ENCODE measurements around the gene BCAS1. TPM values are rescaled to one million over a fixed set of nuclear protein-coding genes. Genes with fewer than 3 reads are reported as not detected.

BCAS1 gene
- total and polyA plus RNA-seq, 7 experiments from 2014 or later, result 0.05 to 0.16 (median 0.10) TPM; not detected in 4

- Mint-ChIP-seq H3K36me3 (peaks cover 0 to 5% (median 0%) of the 10 kb centered on the region in 5 donors), H3K9me3 (peaks cover 0 to 1% (median 0%) of the 10 kb centered on the region in 11 donors), H3K27me3 (peaks cover 0 to 19% (median 9%) of the 10 kb centered on the region in 5 donors), H3K4me1 (peaks cover 0 to 4% (median 0%) of the 10 kb centered on the region in 7 donors), H3K4me3 (no peak overlapping the region), H3K27ac (no peak overlapping the region)
- ChIA-PET POLR2A (no interaction called here), CTCF (interaction anchor here (0.5 to 1.0 kb wide), 5 partner anchors 11 to 925 kb away, joined by 3 to 5 read pairs (median 4); no protein-coding TSS in a partner anchor)
- no peaks in the 10 kb centered on the region for H3K36me3 ChIP-seq (ENCODE audit: control insufficient read depth in 2 of 3, insufficient read depth in 3 of 3, low read length in 3 of 3)
- ATAC-seq, result peak; percentile 85
- peak; percentile 28 to 79 (median 49) for DNase-seq
- no peaks in the 10 kb centered on the region for H3K9me3 ChIP-seq (ENCODE audit: control insufficient read depth in 2 of 3, low read length in 3 of 3)
- H3K4me3 ChIP-seq (ENCODE audit: low read length), result no peak overlapping the region
- H3K27me3 ChIP-seq (ENCODE audit: control insufficient read depth in 2 of 2, insufficient read depth in 2 of 2, low read length in 2 of 2), result no peaks in the 10 kb centered on the region
- no peak overlapping the region for H3K27ac ChIP-seq (ENCODE audit: low read depth, low read length)
- H3K4me1 ChIP-seq (ENCODE audit: control insufficient read depth in 2 of 2, insufficient read depth in 2 of 2, low read length in 2 of 2), result no peaks in the 10 kb centered on the region
- intact Hi-C loops (cut with micrococcal nuclease), result no loop called here
Observed at GRCh38 chr20:54103067-54103761, 32.8 kb upstream of the BCAS1 start.

- peaks cover 0 to 1% (median 0%) of the 10 kb centered on the region in 11 donors for H3K9me3 Mint-ChIP-seq
- H3K4me3 ChIP-seq (ENCODE audit: low read length), result no peak overlapping the region
- peaks cover 0 to 5% (median 0%) of the 10 kb centered on the region in 5 donors for H3K36me3 Mint-ChIP-seq
- H3K27me3 ChIP-seq (ENCODE audit: control insufficient read depth in 2 of 2, insufficient read depth in 2 of 2, low read length in 2 of 2), result no peaks in the 10 kb centered on the region
- no peak overlapping the region for H3K27ac ChIP-seq (ENCODE audit: low read depth, low read length)
- ATAC-seq (no peak), DNase-seq (no peak)
- H3K4me3 Mint-ChIP-seq, result no peak overlapping the region
- no peaks in the 10 kb centered on the region for H3K36me3 ChIP-seq (ENCODE audit: control insufficient read depth in 2 of 3, insufficient read depth in 3 of 3, low read length in 3 of 3)
- peaks cover 0 to 4% (median 0%) of the 10 kb centered on the region in 7 donors for H3K4me1 Mint-ChIP-seq
- no peaks in the 10 kb centered on the region for H3K4me1 ChIP-seq (ENCODE audit: control insufficient read depth in 2 of 2, insufficient read depth in 2 of 2, low read length in 2 of 2)
- peaks cover 0 to 15% (median 9%) of the 10 kb centered on the region in 5 donors for H3K27me3 Mint-ChIP-seq
- intact Hi-C loops (cut with micrococcal nuclease), result no loop called here
- CTCF ChIA-PET, result interaction anchor here (0.5 kb wide), 1 partner anchor 203 kb away, joined by 4 read pairs; no protein-coding TSS in a partner anchor
- POLR2A ChIA-PET, result no interaction called here
- no peak overlapping the region for H3K27ac Mint-ChIP-seq
- no peaks in the 10 kb centered on the region for H3K9me3 ChIP-seq (ENCODE audit: control insufficient read depth in 2 of 3, low read length in 3 of 3)
Observed at GRCh38 chr20:54102543-54102942, 32.1 kb upstream of the BCAS1 start.

- Histone ChIP-seq H3K9me3 (ENCODE audit: control insufficient read depth in 2 of 3, low read length in 3 of 3) (no peaks in the 10 kb centered on the region), H3K4me3 (ENCODE audit: low read length) (no peak overlapping the region), H3K4me1 (ENCODE audit: control insufficient read depth in 2 of 2, insufficient read depth in 2 of 2, low read length in 2 of 2) (no peaks in the 10 kb centered on the region), H3K36me3 (ENCODE audit: control insufficient read depth in 2 of 3, insufficient read depth in 3 of 3, low read length in 3 of 3) (no peaks in the 10 kb centered on the region), H3K27ac (ENCODE audit: low read depth, low read length) (no peak overlapping the region), H3K27me3 (ENCODE audit: control insufficient read depth in 2 of 2, insufficient read depth in 2 of 2, low read length in 2 of 2) (no peaks in the 10 kb centered on the region)
- peaks cover 0 to 5% (median 0%) of the 10 kb centered on the region in 5 donors for H3K36me3 Mint-ChIP-seq
- no peak overlapping the region for H3K27ac Mint-ChIP-seq
- POLR2A ChIA-PET, result no interaction called here
- peaks cover 0 to 1% (median 0%) of the 10 kb centered on the region in 11 donors for H3K9me3 Mint-ChIP-seq
- DNase-seq (no peak), ATAC-seq (no peak)
- peaks cover 0 to 10% (median 9%) of the 10 kb centered on the region in 5 donors for H3K27me3 Mint-ChIP-seq
- H3K4me3 Mint-ChIP-seq, result no peak overlapping the region
- peaks cover 0 to 9% (median 2%) of the 10 kb centered on the region in 7 donors for H3K4me1 Mint-ChIP-seq
- intact Hi-C loops (cut with micrococcal nuclease), result no loop called here
- CTCF ChIA-PET, result interaction anchor here (0.6 kb wide), 2 partner anchors 15 to 544 kb away, joined by 3 to 5 read pairs; no protein-coding TSS in a partner anchor
Observed at GRCh38 chr20:54100563-54100962, 30.2 kb upstream of the BCAS1 start.

GRCh38 chr20:54099894-54100293 lies 29.5 kb upstream of the BCAS1 start:
- no peaks in the 10 kb centered on the region for H3K36me3 ChIP-seq (ENCODE audit: control insufficient read depth in 2 of 3, insufficient read depth in 3 of 3, low read length in 3 of 3)
- Mint-ChIP-seq H3K27me3 (peaks cover 0 to 9% (median 5%) of the 10 kb centered on the region in 5 donors), H3K27ac (no peak overlapping the region), H3K9me3 (peaks cover 0 to 1% (median 0%) of the 10 kb centered on the region in 11 donors), H3K4me3 (no peak overlapping the region), H3K36me3 (peaks cover 0 to 5% (median 0%) of the 10 kb centered on the region in 5 donors), H3K4me1 (peaks cover 0 to 9% (median 2%) of the 10 kb centered on the region in 7 donors)
- no peaks in the 10 kb centered on the region for H3K4me1 ChIP-seq (ENCODE audit: control insufficient read depth in 2 of 2, insufficient read depth in 2 of 2, low read length in 2 of 2)
- no peak overlapping the region for H3K27ac ChIP-seq (ENCODE audit: low read depth, low read length)
- no peak for DNase-seq
- no peak for ATAC-seq
- CTCF ChIA-PET, result no interaction called here
- no peak overlapping the region for H3K4me3 ChIP-seq (ENCODE audit: low read length)
- POLR2A ChIA-PET, result no interaction called here
- no peaks in the 10 kb centered on the region for H3K9me3 ChIP-seq (ENCODE audit: control insufficient read depth in 2 of 3, low read length in 3 of 3)
- intact Hi-C loops (cut with micrococcal nuclease), result no loop called here
- no peaks in the 10 kb centered on the region for H3K27me3 ChIP-seq (ENCODE audit: control insufficient read depth in 2 of 2, insufficient read depth in 2 of 2, low read length in 2 of 2)

GRCh38 chr20:54098047-54098446 lies 27.7 kb upstream of the BCAS1 start:
- Histone ChIP-seq H3K4me1 (ENCODE audit: control insufficient read depth in 2 of 2, insufficient read depth in 2 of 2, low read length in 2 of 2) (no peaks in the 10 kb centered on the region), H3K9me3 (ENCODE audit: control insufficient read depth in 2 of 3, low read length in 3 of 3) (no peaks in the 10 kb centered on the region), H3K27me3 (ENCODE audit: control insufficient read depth in 2 of 2, insufficient read depth in 2 of 2, low read length in 2 of 2) (no peaks in the 10 kb centered on the region), H3K27ac (ENCODE audit: low read depth, low read length) (no peak overlapping the region), H3K4me3 (ENCODE audit: low read length) (no peak overlapping the region), H3K36me3 (ENCODE audit: control insufficient read depth in 2 of 3, insufficient read depth in 3 of 3, low read length in 3 of 3) (no peaks in the 10 kb centered on the region)
- Mint-ChIP-seq H3K4me1 (peaks cover 0 to 5% (median 2%) of the 10 kb centered on the region in 7 donors), H3K9me3 (peaks cover 0 to 1% (median 0%) of the 10 kb centered on the region in 11 donors), H3K36me3 (peaks cover 0 to 5% (median 0%) of the 10 kb centered on the region in 5 donors), H3K27me3 (peaks cover 0 to 10% (median 5%) of the 10 kb centered on the region in 5 donors), H3K4me3 (no peak overlapping the region), H3K27ac (no peak overlapping the region)
- intact Hi-C loops (cut with micrococcal nuclease), result no loop called here
- ATAC-seq (no peak), DNase-seq (no peak)
- CTCF ChIA-PET, result no interaction called here
- POLR2A ChIA-PET, result no interaction called here

- no peaks in the 10 kb centered on the region for H3K27me3 ChIP-seq (ENCODE audit: control insufficient read depth in 2 of 2, insufficient read depth in 2 of 2, low read length in 2 of 2)
- no peak overlapping the region for H3K27ac ChIP-seq (ENCODE audit: low read depth, low read length)
- no peak overlapping the region for H3K4me3 Mint-ChIP-seq
- no peaks in the 10 kb centered on the region for H3K36me3 ChIP-seq (ENCODE audit: control insufficient read depth in 2 of 3, insufficient read depth in 3 of 3, low read length in 3 of 3)
- no peaks in the 10 kb centered on the region for H3K9me3 ChIP-seq (ENCODE audit: control insufficient read depth in 2 of 3, low read length in 3 of 3)
- peaks cover 0 to 15% (median 5%) of the 10 kb centered on the region in 5 donors for H3K27me3 Mint-ChIP-seq
- H3K9me3 Mint-ChIP-seq, result peaks cover 0 to 1% (median 0%) of the 10 kb centered on the region in 11 donors
- peaks cover 0 to 5% (median 0%) of the 10 kb centered on the region in 5 donors for H3K36me3 Mint-ChIP-seq
- intact Hi-C loops (cut with micrococcal nuclease), result loop anchor here in 1 of 2 donors (2.0 kb wide), 1 partner anchor 550 kb away; no protein-coding TSS in a partner anchor
- ATAC-seq, result no peak
- ChIA-PET POLR2A (no interaction called here), CTCF (interaction anchor here (0.6 to 1.0 kb wide), 4 partner anchors 8 to 221 kb away, joined by 3 to 4 read pairs (median 4); no protein-coding TSS in a partner anchor)
- H3K27ac Mint-ChIP-seq, result no peak overlapping the region
- no peak for DNase-seq
- no peak overlapping the region for H3K4me3 ChIP-seq (ENCODE audit: low read length)
- peaks cover 0 to 5% (median 2%) of the 10 kb centered on the region in 7 donors for H3K4me1 Mint-ChIP-seq
- H3K4me1 ChIP-seq (ENCODE audit: control insufficient read depth in 2 of 2, insufficient read depth in 2 of 2, low read length in 2 of 2), result no peaks in the 10 kb centered on the region
Observed at GRCh38 chr20:54097236-54097529, 26.8 kb upstream of the BCAS1 start.

All from naive thymus-derived CD4-positive, alpha-beta T cell (primary cell).